Hepatocyte (in vitro differentiated cells): Measurements from ENCODE around the gene COL7A1. TPM values are rescaled to one million over a fixed set of nuclear protein-coding genes. Genes with fewer than 3 reads are reported as not detected.

Experiments used
- DNase-seq: peaks from one replicate; pipeline ENCODE4 v3.0.0-alpha.2; 2016; ENCODE audit warnings: low spot score
- H2AFZ ChIP-seq: fragments of 200-600 bp; sonication (generic); 2 replicates; pipeline ENCODE4 v1.6.0; 2016; ENCODE audit warnings: antibody characterized with exemption, mild to moderate bottlenecking
- H3K27ac ChIP-seq: fragments of 200-600 bp; sonication (generic); 2 replicates; pipeline ENCODE4 v1.5.1; 2016; ENCODE audit warnings: mild to moderate bottlenecking
- H3K27me3 ChIP-seq: fragments of 200-600 bp; sonication (generic); 2 replicates; pipeline ENCODE4 v1.6.1; 2016
- H3K36me3 ChIP-seq: fragments of 200-600 bp; sonication (generic); replicated peaks from 2 replicates; pipeline ENCODE4 v1.5.1; 2016; ENCODE audit warnings: low read depth; ENCODE audit not compliant: insufficient read depth
- H3K4me1 ChIP-seq: fragments of 200-600 bp; sonication (generic); 2 replicates; pipeline ENCODE4 v1.5.1; 2016; ENCODE audit warnings: mild to moderate bottlenecking, moderate library complexity; ENCODE audit not compliant: insufficient read depth
- H3K4me2 ChIP-seq: fragments of 200-600 bp; sonication (generic); 2 replicates; pipeline ENCODE4 v1.6.0; 2016
- H3K4me3 ChIP-seq: fragments of 200-600 bp; sonication (generic); 2 replicates; pipeline ENCODE4 v1.5.1; 2016; ENCODE audit warnings: mild to moderate bottlenecking
- H3K79me2 ChIP-seq: fragments of 200-600 bp; sonication (generic); 2 replicates; pipeline ENCODE4 v1.6.0; 2017; ENCODE audit warnings: mild to moderate bottlenecking
- H3K9me2 ChIP-seq: fragments of 200-600 bp; sonication (generic); replicated peaks from 2 replicates; pipeline ENCODE4 v1.6.0; 2017; ENCODE audit warnings: mild to moderate bottlenecking; ENCODE audit not compliant: insufficient read depth
- H3K9me3 ChIP-seq: fragments of 200-600 bp; sonication (generic); 2 replicates; pipeline ENCODE4 v1.5.1; 2016; ENCODE audit warnings: low read depth, mild to moderate bottlenecking
- H4K20me1 ChIP-seq: fragments of 200-600 bp; sonication (generic); 2 replicates; pipeline ENCODE4 v1.6.0; 2016; ENCODE audit warnings: mild to moderate bottlenecking; ENCODE audit not compliant: insufficient read depth, poor library complexity, severe bottlenecking
- CTCF ChIP-seq: fragments of 200-600 bp; sonication (generic); IDR thresholded peaks from 2 replicates; pipeline ENCODE4 v1.5.1; 2016; ENCODE audit warnings: antibody characterized with exemption, mild to moderate bottlenecking; ENCODE audit not compliant: poor library complexity
- EZH2 ChIP-seq: fragments of 200-600 bp; sonication (generic); IDR thresholded peaks from 2 replicates; pipeline ENCODE4 v1.6.1; 2016; ENCODE audit warnings: antibody characterized with exemption, mild to moderate bottlenecking, borderline replicate concordance
- EZH2phosphoT487 ChIP-seq: fragments of 200-600 bp; sonication (generic); IDR thresholded peaks from one replicate; pipeline ENCODE4 v1.6.1; 2018; ENCODE audit warnings: antibody characterized with exemption, mild to moderate bottlenecking, low read depth, moderate library complexity; ENCODE audit not compliant: unreplicated experiment, severe bottlenecking
- WGBS: methylation state at CpG from one replicate; pipeline ENCODE4 v1.1.6; 2016; ENCODE audit warnings: low lambda C conversion rate; ENCODE audit errors: missing lambda C conversion rate; 5-methylcytosine and 5-hydroxymethylcytosine counted together
- polyA plus RNA-seq: library from polyadenylated mRNA; unstranded; fragments of >200 nt; fragmentation: Nextera tagmentation; extraction: Ambion mirVana; gene quantifications from 2 replicates; pipeline ENCODE4 v1.2.1, GENCODE V29; 2016
- total RNA-seq: library from RNA; depleted of rRNA; stranded (reverse); fragments of >200 nt; gene quantifications from 2 replicates; pipeline ENCODE4 v1.2.3, GENCODE V29; 2014

Gene COL7A1
- total and polyA plus RNA-seq, 2 experiments from 2014 or later = 17.4 to 19.6 TPM

- H3K4me3 ChIP-seq = no peak overlapping the region
- no peaks in the 10 kb centered on the region for H3K27me3 ChIP-seq
- no peaks in the 10 kb centered on the region for H3K36me3 ChIP-seq
- WGBS = 92% methylated on average over 16 of the region's 18 CpGs
- H3K9me3 ChIP-seq = no peaks in the 10 kb centered on the region
- no peaks in the 10 kb centered on the region for H3K79me2 ChIP-seq
- TF ChIP-seq CTCF = no peak
- H2AFZ ChIP-seq = no peak overlapping the region
- H3K9me2 ChIP-seq = no peaks in the 10 kb centered on the region
- no peaks in the 10 kb centered on the region for H3K4me1 ChIP-seq
- H3K4me2 ChIP-seq = no peak overlapping the region
- DNase-seq = no peak
- H3K27ac ChIP-seq = no peak overlapping the region
- no peaks in the 10 kb centered on the region for H4K20me1 ChIP-seq
Observed at GRCh38 chr3:48569808-48570450, 25.2 kb downstream of the COL7A1 start.

- no peak for DNase-seq
- TF ChIP-seq EZH2 (no peak), CTCF (no peak), EZH2phosphoT487 (no peak)
- Histone ChIP-seq H3K4me1 (no peaks in the 10 kb centered on the region), H3K79me2 (no peaks in the 10 kb centered on the region), H3K27me3 (no peaks in the 10 kb centered on the region), H4K20me1 (no peaks in the 10 kb centered on the region), H2AFZ (no peak overlapping the region), H3K4me3 (no peak overlapping the region), H3K9me3 (no peaks in the 10 kb centered on the region), H3K9me2 (no peaks in the 10 kb centered on the region), H3K27ac (no peak overlapping the region), H3K36me3 (no peaks in the 10 kb centered on the region), H3K4me2 (no peak overlapping the region)
- 95% methylated on average over 10 of the region's 10 CpGs for WGBS
Observed at GRCh38 chr3:48569400-48569799, 25.7 kb downstream of the COL7A1 start.

- Histone ChIP-seq H3K9me2 (no peaks in the 10 kb centered on the region), H4K20me1 (no peaks in the 10 kb centered on the region), H3K27ac (no peak overlapping the region), H3K4me2 (no peak overlapping the region), H3K9me3 (no peaks in the 10 kb centered on the region), H3K4me1 (no peaks in the 10 kb centered on the region), H3K4me3 (no peak overlapping the region), H3K79me2 (no peaks in the 10 kb centered on the region), H3K27me3 (no peaks in the 10 kb centered on the region), H2AFZ (no peak overlapping the region), H3K36me3 (no peaks in the 10 kb centered on the region)
- TF ChIP-seq CTCF (no peak), EZH2phosphoT487 (no peak), EZH2 (no peak)
- DNase-seq = no peak
- WGBS = 95% methylated on average over 7 of the region's 7 CpGs
Observed at GRCh38 chr3:48568476-48568875, 26.7 kb downstream of the COL7A1 start.

- H3K27ac ChIP-seq = no peak overlapping the region
- no peaks in the 10 kb centered on the region for H3K4me1 ChIP-seq
- no peaks in the 10 kb centered on the region for H3K9me3 ChIP-seq
- no peaks in the 10 kb centered on the region for H3K79me2 ChIP-seq
- H3K4me2 ChIP-seq = no peak overlapping the region
- H3K9me2 ChIP-seq = no peaks in the 10 kb centered on the region
- no peak overlapping the region for H3K4me3 ChIP-seq
- no peaks in the 10 kb centered on the region for H3K36me3 ChIP-seq
- H3K27me3 ChIP-seq = no peaks in the 10 kb centered on the region
- 96% methylated on average over 10 of the region's 11 CpGs for WGBS
- no peak for DNase-seq
- H4K20me1 ChIP-seq = no peaks in the 10 kb centered on the region
- no peak overlapping the region for H2AFZ ChIP-seq
- TF ChIP-seq EZH2 (no peak), EZH2phosphoT487 (no peak), CTCF (no peak)
Observed at GRCh38 chr3:48567500-48567899, 27.6 kb downstream of the COL7A1 start.
